ENCODE results near the gene OXCT1.
"Not testable (repeated sequence)": the region's sequence is repeated elsewhere in the genome, so short reads cannot be mapped to it uniquely, and the experiment has no call there.

DNA sequence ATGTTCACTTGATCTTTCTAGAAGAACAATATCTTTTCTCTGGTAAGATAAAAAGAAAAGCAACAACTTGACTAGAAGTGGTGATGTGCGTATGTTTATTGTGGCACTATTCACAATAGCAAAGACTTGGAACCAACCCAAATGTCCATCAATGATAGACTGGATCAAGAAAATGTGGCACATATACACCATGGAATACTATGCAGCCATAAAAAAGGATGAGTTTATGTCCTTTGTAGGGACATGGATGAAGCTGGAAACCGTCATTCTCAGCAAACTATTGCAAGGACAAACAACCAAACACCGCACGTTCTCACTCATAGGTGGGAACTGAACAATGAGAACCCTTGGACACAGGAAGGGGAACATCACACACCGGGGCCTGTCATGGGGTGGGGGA is 140.8 kb downstream of the OXCT1 start:
- TF ChIP-seq, protein P1, sequence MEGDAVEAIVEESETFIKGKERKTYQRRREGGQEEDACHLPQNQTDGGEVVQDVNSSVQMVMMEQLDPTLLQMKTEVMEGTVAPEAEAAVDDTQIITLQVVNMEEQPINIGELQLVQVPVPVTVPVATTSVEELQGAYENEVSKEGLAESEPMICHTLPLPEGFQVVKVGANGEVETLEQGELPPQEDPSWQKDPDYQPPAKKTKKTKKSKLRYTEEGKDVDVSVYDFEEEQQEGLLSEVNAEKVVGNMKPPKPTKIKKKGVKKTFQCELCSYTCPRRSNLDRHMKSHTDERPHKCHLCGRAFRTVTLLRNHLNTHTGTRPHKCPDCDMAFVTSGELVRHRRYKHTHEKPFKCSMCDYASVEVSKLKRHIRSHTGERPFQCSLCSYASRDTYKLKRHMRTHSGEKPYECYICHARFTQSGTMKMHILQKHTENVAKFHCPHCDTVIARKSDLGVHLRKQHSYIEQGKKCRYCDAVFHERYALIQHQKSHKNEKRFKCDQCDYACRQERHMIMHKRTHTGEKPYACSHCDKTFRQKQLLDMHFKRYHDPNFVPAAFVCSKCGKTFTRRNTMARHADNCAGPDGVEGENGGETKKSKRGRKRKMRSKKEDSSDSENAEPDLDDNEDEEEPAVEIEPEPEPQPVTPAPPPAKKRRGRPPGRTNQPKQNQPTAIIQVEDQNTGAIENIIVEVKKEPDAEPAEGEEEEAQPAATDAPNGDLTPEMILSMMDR (IDR thresholded peaks at IDR 0.05) = not testable (repeated sequence)
- not testable (repeated sequence) for TF ChIP-seq POLR2AphosphoS5 (IDR thresholded peaks at IDR 0.05)

Data from prostate gland (tissue), 2 donors.